ENCODE data around the gene GPC6.

- TF ChIP-seq CTCF (conservative IDR thresholded peaks at IDR 0.05), result no peak
- TF ChIP-seq EZH2 (IDR thresholded peaks at IDR 0.05; ENCODE audit: low read depth), result no peak
These were observed 540.1 kb downstream of the GPC6 start for GRCh38 chr13:93766719-93767118.
